Measurements from ENCODE around the gene RPL19. TPM values are rescaled to one million over a fixed set of nuclear protein-coding genes. Genes with fewer than 3 reads are reported as not detected.
A peak's percentile ranks its signal among the peaks of the same experiment; 100 is the strongest.

The RPL19 gene
- total RNA-seq: 1,000 to 10,000 TPM; 2,719 to 2,768 TPM

DNA sequence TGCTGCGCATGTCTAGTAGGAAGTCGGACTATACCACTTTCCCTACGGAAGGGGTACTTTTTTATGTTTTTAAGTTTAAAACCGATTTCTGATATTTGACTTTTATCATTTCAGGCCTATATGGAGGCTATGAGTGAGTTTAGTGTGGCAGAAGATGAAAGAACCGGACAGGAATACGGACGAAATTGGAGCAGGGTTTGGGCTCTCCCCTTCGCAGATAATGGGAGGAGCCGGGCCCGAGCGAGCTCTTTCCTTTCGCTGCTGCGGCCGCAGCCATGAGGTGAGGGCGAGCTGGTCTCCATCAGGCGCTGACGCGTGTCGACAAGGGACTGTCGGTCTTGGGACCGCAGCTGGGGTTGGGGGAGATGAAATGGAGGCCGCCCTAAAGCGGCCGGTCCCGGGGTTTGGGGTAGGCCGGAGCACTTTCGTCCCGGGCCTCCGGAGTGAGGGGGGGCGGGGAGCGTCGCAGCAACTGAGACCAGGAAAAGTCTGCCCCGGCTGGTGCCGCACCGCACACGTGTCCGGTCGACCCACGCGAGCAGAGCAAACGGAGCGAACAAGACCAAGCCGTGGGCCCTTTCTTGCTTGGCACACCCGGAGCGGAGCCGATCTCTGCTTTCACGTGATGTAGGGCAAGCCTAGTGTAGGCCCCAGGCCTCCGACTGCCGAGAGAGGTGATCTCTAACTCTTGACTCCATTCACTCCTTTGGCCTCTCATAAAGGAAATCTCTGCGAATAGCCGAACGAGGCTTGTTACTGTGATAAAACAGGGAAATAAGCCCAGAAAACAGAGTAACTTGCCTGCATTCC, at the start of gene RPL19:
Gene RPL19 (plus strand): TSS at position 214 of the 810 bp plus-strand sequence. CDS start 62 bp downstream, at position 276.
- peaks cover 34 to 54% of the 10 kb centered on the region in 2 donors for H3K36me3 Mint-ChIP-seq
- no peaks in the 10 kb centered on the region for H3K9me3 Mint-ChIP-seq
- ATAC-seq (peak; percentile 63 to 77), DNase-seq (ENCODE audit: low spot score in 2 of 2) (peak; percentile 80 to 87)
- peak within 1 kb of the TSS; percentile 99 to 100 for H3K27ac Mint-ChIP-seq

DNA sequence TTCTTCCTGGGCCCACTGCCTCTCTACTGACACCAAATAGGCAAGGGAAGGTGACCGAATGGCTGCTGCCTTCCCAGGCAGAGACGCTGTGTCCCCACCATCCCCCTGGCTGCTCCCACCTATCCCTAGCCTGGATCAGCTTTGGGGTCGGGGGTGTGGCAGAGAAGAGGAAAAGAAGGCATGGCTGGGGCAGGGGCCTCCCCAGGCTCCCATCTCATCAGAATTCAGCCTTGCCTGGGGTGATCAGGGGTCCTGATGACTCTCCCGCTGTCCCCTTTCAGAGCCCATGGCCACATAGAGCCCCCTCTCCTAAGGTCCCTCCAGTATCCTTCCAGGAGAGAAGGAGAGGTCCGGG, 49.3 kb upstream of the RPL19 start:
- H3K36me3 Mint-ChIP-seq: peaks cover 6 to 12% of the 10 kb centered on the region in 2 donors
- H3K27ac Mint-ChIP-seq: no peak overlapping the region
- no peak for ATAC-seq

DNA sequence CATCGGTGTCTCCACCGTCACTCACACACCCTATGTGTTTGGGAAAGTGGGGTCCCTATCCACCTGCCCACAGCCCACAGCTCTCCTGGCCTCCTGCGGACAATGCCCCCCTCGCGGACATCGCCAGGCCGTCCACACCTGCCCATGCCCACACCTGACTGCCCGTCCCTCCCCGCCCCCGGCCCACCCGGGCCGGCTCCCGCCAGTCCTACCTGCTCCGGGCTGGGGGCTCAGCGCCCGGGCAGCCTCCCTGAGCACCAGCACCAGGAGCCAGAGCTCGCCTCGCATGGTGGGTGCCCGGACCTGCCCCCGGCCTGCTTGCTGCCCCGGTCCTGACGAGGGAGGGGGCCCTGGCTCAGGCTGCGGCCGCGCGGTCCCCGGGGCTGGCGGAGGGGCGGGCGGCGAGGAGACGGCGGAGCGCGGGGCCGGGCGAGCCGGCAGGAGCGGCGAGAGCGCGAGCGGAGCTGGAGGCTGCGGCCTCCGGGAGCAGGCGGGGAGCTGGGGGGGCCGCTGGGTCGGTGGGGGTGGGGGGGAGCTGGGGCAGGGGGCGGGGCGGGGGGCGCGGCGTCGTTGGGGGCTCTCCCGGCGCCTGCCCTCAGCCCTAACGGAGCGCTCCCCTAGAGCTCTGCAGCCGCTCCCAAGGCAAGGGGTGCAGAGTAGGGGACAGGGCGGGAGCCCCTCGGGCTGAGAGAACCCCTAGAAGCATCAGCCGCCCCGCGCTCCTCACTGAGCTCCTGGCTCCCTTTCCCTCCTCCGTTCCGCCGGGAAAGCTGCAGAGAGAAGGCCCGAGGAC, 48.7 kb upstream of the RPL19 start, which contains the start of gene PLXDC1:
Gene PLXDC1 (minus strand): TSS at position 488 of the 793 bp plus-strand sequence. CDS start 200 bp downstream, at position 288.
- Mint-ChIP-seq H3K9me3 (no peaks in the 10 kb centered on the region), H3K36me3 (peaks cover 6 to 12% of the 10 kb centered on the region in 2 donors), H3K27ac (peak within 1 kb of the TSS; percentile 79 to 98)
- ATAC-seq (no peak), DNase-seq (ENCODE audit: low spot score in 2 of 2) (peak in 1 of 2 donors; percentile 35)

More for the DNA sequence above, 49.3 kb upstream of the RPL19 start:
- no peak for DNase-seq (ENCODE audit: low spot score in 2 of 2)
- H3K9me3 Mint-ChIP-seq: no peaks in the 10 kb centered on the region

DNA sequence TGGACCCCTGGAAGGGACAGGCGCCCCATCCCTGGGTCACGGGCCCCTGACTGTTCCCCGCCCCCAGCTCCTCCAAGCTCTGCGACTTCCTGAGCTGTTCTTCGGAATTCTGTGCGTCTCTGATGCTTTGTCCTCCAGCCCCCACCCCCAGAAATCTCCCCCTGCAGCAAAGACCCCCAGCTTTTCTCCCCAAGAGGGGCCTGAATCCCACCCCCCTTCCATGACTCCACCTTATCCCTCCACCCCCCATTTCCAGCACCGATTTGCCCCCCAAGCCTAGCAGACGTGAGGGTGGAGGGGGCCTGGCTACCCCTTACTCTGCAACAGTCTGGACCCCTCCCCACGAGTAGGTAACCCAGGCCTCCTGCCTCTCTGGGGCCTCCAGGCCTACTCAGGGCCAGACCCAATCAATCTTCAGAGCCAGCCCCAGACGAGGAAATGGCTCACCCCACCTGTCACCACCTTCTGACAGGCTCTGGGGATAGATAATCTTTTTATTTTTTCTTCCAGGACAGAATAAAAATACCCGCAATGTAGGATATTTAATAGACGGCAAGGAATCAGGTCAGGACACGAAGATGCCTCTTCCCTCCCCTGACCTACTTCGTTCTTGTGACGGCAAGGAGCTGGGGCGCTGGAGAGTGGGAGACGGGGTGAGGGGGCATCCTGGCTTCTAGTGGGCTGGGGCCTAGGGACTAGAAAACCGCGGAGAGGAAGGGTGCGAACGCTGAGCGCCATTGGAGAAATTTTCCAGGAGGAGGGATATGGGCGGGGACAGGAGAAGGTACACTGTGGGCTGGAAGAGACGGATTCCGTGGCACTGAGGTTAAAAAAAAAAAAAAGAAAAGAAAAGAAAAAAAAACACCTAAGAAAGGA, 47.9 kb upstream of the RPL19 start:
- DNase-seq (ENCODE audit: low spot score in 2 of 2) (peak in 1 of 2 donors; percentile 26), ATAC-seq (no peak)
- no peaks in the 10 kb centered on the region for H3K9me3 Mint-ChIP-seq

DNA sequence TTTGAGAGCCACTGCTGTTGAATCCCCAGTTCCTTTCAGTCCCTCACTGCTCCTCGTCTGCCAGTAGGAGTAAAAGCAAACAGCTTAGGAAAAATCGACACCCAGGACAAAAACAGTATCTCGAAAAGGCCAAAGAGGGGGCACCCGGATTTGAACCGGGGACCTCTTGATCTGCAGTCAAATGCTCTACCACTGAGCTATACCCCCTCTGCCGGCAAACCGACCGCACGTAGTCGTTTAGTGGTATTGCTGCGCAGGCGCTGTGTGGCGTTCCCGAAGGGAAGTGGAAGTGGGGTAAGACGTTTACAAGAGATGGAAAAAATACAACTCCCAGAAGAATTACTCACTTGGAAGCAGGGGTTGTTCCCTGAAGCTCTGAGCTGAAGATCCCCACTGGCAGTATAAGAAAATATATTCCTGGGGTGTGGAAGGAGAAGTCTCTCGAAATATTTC, 46.5 kb upstream of the RPL19 start:
- ATAC-seq (peak; percentile 66 to 70), DNase-seq (ENCODE audit: low spot score in 2 of 2) (peak; percentile 92 to 96)
- peak overlapping the region; percentile 98 to 100 for H3K27ac Mint-ChIP-seq
- no peaks in the 10 kb centered on the region for H3K9me3 Mint-ChIP-seq
- H3K36me3 Mint-ChIP-seq: peaks cover 6 to 12% of the 10 kb centered on the region in 2 donors

More for the DNA sequence above, 47.9 kb upstream of the RPL19 start:
- H3K36me3 Mint-ChIP-seq: peaks cover 6 to 12% of the 10 kb centered on the region in 2 donors
- H3K27ac Mint-ChIP-seq: peak overlapping the region; percentile 79 to 98

DNA sequence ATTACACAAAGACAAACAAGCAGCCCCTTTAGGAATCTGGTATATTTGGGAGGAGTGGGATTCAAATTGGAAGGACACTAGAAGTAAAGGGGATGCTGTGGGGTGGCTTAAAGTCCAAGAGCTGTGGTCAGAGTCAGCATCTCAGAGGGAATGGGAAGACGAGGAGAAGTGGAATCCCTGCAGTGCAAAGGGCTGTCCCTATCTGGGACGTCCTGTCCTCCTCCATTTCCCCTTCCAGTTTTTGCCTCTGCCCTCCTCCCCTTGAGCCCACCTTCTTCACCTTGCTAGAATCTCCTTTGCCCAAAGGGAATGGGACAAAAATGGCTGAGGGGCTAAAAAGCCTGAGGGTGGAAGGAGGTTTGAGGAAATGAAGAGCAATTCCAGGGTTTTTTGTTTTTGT, 44.4 kb upstream of the RPL19 start:
- ATAC-seq (no peak), DNase-seq (ENCODE audit: low spot score in 2 of 2) (no peak)
- H3K36me3 Mint-ChIP-seq: peaks cover 6 to 12% of the 10 kb centered on the region in 2 donors
- no peak overlapping the region for H3K27ac Mint-ChIP-seq
- no peaks in the 10 kb centered on the region for H3K9me3 Mint-ChIP-seq

DNA sequence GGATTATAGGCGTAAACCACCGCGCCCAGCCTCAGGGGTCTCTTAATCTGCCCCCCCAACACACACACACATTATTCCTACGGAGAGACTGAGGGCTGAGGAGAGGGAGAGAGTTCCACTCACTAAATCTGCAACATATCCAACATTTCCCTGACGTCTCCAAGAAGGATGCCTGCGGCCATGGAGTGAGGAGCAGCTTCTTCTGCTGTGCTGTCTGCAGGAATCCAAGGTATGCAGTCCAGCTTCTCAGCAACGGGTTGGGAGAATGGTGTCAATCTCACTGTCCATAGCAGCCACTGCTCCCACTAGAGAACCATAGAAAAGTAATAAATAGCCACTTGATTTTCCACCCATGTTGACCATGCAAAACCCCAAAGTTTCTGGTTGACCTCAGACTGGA, 43.6 kb upstream of the RPL19 start:
- peaks cover 6 to 12% of the 10 kb centered on the region in 2 donors for H3K36me3 Mint-ChIP-seq
- H3K27ac Mint-ChIP-seq: no peak overlapping the region
- ATAC-seq (no peak), DNase-seq (ENCODE audit: low spot score in 2 of 2) (no peak)
- H3K9me3 Mint-ChIP-seq: no peaks in the 10 kb centered on the region

DNA sequence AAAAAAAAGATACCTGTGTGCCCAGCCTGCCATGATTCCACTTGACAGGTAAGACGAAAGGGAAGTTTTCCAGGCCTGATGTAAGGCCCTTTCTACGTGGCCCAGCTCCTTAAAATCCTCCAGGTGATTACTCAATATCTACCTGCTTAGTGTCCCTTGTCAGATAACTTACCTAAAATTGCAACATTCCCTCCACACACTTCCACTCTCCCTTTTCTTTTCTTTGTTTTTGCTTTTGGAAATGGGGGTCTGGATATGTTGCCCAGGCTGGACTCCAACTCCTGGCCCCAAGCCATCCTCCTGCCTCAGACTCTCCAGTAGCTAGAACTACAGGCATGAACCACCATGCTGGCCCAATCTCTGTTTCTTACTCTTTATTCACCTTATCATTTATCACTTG, 41.5 kb upstream of the RPL19 start:
- Mint-ChIP-seq H3K27ac (peak overlapping the region in 1 of 2 donors; percentile 33), H3K36me3 (peaks cover 6 to 10% of the 10 kb centered on the region in 2 donors), H3K9me3 (no peaks in the 10 kb centered on the region)

DNA sequence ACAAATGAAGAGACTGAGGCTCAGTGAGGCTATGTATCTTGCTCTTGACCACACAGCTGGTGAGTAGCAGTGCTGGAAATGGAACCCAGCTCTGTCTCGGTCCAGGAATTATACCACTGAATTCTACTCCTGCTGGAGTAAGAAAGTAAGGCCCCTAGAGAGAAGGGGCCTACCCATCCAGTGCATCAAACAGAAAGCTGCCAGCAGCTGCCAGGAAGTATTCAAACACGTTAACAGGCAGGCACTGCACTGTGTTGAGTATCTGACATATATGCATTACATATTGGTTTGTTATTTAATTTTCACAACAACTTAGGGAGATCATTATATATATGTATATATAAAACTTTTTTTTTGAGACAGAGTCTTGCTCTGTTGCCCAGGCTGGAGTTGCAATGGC, 38.1 kb upstream of the RPL19 start:
- Mint-ChIP-seq H3K9me3 (no peaks in the 10 kb centered on the region), H3K27ac (no peak overlapping the region), H3K36me3 (peaks cover 0 to 4% of the 10 kb centered on the region in 2 donors)
- no peak for DNase-seq (ENCODE audit: low spot score in 2 of 2)
- no peak for ATAC-seq

More for the DNA sequence above, 41.5 kb upstream of the RPL19 start:
- ATAC-seq (no peak), DNase-seq (ENCODE audit: low spot score in 2 of 2) (no peak)

DNA sequence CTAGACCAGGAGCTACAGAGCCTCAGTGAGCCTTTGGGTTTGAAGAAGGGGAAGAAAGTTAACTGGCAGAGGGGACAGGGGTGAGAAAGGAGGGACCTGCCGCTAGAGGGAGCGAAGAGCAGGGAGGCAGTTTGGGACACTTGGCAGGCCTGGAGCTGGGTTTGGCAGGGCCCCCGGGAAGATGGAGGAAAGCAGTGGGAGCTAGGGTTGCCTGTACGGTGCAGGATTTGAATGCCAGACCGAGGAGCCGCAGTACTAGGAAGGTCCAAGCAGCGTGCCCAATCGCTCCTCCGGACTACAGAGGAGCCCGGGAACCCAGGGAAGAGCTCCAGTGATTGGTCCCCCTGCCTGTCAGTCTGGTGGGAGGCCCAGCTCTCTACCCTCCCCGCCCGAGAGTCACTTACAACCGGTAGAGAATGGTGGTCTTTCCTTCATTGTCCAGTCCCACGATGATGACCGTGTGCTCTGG, 35.4 kb upstream of the RPL19 start:
- H3K9me3 Mint-ChIP-seq: peaks cover 0 to 4% of the 10 kb centered on the region in 2 donors
- H3K27ac Mint-ChIP-seq: peak overlapping the region in 1 of 2 donors; percentile 82
- peak; percentile 97 for ATAC-seq
- DNase-seq (ENCODE audit: low spot score in 2 of 2): peak; percentile 78 to 82
- peaks cover 0 to 8% of the 10 kb centered on the region in 2 donors for H3K36me3 Mint-ChIP-seq

DNA sequence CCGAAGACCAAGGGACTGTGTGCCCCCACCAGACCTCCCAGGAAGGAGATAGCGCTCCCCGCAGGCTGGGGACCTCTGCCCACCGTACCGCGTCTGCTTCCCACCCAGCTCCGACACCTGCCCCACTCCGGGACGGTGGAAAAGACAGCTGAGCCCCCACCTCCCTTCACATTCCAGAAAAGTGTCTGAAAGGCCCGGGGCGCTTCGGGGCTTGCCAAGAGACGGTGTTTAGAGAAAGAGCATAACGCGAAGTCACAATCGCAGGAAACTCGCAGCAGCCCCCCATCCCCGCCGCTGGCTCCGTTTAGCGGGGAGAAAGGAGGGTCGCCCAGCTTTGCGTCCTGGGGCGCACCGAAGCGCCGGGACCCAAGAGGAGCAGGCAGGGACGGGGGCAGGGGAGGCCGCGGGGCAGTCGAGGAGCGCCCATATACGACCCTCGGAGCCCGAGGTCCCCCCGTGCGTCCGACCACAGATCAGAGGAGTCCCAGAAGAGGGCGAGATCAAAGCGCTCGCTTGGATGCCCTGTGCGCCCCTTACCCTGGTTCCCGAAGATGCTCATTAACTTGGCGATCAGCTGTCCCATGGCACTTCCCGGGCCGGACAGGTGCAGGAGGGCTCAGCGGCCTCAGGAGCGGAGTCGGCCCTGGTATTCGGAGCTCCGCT, 34.8 kb upstream of the RPL19 start:
- Mint-ChIP-seq H3K36me3 (peaks cover 0 to 8% of the 10 kb centered on the region in 2 donors), H3K27ac (peak overlapping the region in 1 of 2 donors; percentile 82), H3K9me3 (peaks cover 0 to 4% of the 10 kb centered on the region in 2 donors)
- ATAC-seq (peak in 1 of 2 donors; percentile 43), DNase-seq (ENCODE audit: low spot score in 2 of 2) (no peak)

DNA sequence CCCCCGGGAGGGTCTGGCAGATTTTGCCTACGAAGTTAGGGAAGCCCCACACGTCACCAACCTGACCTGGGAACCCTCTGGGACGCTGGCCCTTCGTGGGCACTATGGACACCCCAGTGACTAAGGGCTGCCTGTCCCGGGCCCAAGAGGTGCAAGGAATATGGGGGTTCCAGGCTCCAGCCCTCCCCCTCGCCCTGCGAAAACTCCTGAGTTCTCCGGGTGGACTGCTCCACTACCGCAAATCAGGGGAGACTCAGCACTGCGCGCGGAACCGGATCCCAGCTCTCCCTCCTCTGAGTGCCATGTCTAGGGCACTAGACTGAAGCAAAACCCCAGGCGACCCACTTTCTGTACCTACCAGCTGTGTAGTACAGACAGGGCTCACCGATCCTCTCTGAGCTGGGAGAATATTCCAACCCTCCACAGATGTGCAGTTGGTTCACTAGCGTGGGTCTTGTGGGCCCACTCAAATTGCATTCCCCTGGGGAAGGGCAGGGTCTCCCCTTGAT, 34.2 kb upstream of the RPL19 start, which contains the start of gene ARL5C:
Gene ARL5C (minus strand): TSS at position 321 of the 509 bp plus-strand sequence. CDS start 401 bp downstream, outside the sequence.
- DNase-seq (ENCODE audit: low spot score in 2 of 2) (no peak), ATAC-seq (no peak)
- Mint-ChIP-seq H3K27ac (peak within 1 kb of the TSS in 1 of 2 donors; percentile 82), H3K9me3 (peaks cover 0 to 4% of the 10 kb centered on the region in 2 donors), H3K36me3 (peaks cover 0 to 8% of the 10 kb centered on the region in 2 donors)

DNA sequence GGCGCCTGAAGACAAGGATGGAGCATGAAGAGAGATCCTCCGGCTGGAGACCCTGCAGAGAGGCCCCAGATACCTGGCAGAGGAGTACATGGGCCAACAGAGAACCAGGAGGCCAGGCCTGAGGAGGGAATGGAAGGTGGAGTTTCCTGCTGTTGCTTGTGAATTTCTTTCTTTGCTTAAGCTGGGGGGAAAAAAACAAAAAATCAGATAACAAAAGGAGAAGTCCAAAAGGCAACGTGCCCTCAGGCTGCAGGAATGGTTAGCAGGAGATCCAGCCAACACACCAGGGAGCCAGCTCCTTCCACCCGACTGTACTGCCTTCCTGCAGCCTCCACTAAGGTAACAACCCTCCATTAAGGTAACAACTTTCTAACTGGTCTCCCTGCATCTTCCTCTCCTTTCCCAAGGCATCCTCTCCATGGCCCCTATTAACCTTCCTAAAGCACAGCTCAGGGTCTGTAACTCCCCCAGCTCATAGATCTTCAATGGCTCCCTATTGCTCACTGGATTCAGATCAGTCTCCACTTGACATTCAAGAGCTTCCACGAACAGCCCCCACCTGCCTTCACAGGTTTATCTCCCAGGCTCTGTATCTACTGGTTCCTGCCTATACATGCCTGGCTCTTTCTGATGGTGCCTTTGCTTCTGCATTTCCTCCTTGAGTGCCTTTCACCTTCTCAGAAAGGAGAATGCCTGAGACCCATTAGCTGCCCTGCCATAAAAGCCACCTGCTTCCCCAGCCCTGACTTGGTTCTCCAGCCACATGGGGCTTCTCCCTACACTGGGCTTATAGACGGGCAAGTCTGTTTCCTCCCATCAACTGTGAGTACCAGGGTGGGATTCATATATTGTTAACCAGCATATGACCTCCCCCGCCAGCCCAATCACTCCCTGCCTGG, 33.4 kb upstream of the RPL19 start:
- ATAC-seq: no peak
- no peak overlapping the region for H3K27ac Mint-ChIP-seq
- H3K9me3 Mint-ChIP-seq: peaks cover 0 to 4% of the 10 kb centered on the region in 2 donors
- no peak for DNase-seq (ENCODE audit: low spot score in 2 of 2)
- peaks cover 0 to 8% of the 10 kb centered on the region in 2 donors for H3K36me3 Mint-ChIP-seq

DNA sequence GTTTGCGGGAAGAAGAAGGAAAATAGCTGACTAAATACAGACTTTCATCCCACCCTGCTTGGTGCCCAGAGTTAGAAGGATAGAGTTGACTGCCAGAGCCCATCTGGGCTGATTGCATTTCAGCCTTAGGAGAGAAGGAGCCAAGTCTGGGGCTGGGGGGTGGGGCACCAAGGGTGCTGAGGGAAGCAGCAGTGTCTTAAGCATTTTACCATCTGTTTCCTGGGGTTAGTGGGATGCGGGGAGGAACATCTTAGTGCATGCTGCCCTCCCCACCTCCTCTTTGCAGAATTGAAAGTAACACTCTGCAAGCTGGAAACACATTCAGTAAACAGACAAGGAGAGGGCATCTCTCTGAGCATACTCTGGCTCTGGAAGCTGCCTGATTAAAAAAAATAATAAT, 32.6 kb upstream of the RPL19 start:
- no peak overlapping the region for H3K27ac Mint-ChIP-seq
- peaks cover 0 to 8% of the 10 kb centered on the region in 2 donors for H3K36me3 Mint-ChIP-seq
- DNase-seq (ENCODE audit: low spot score in 2 of 2) (no peak), ATAC-seq (no peak)
- peaks cover 0 to 4% of the 10 kb centered on the region in 2 donors for H3K9me3 Mint-ChIP-seq
